SK-N-MC (cell line): ENCODE data around the gene RNF126.
A peak's percentile ranks its signal among the peaks of the same experiment; 100 is the strongest.

Experiments used
- DNase-seq: peaks from one replicate; pipeline ENCODE4 v3.0.0-alpha.2; 2011; ENCODE audit warnings: low read depth, low spot score
- H3K27ac ChIP-seq: fragments of 200-600 bp; sonication (generic); 2 replicates; pipeline ENCODE4 v1.5.1; 2016; ENCODE audit warnings: mixed run types
- H3K36me3 ChIP-seq: fragments of 200-600 bp; sonication (generic); 2 replicates; pipeline ENCODE4 v1.6.1; 2017; ENCODE audit warnings: antibody characterized with exemption, low read length, mixed read lengths; ENCODE audit not compliant: insufficient read depth
- H3K4me3 ChIP-seq: fragments of 200-600 bp; sonication (generic); 2 replicates; pipeline ENCODE4 v1.5.1; 2016
- H3K9ac ChIP-seq: fragments of 200-600 bp; sonication (generic); 2 replicates; pipeline ENCODE4 v1.8.0; 2017; ENCODE audit warnings: mixed run types, mixed read lengths; ENCODE audit not compliant: insufficient read length
- H3K9me3 ChIP-seq: fragments of 200-600 bp; sonication (generic); 2 replicates; pipeline ENCODE4 v1.6.1; 2017; ENCODE audit warnings: low read depth, mild to moderate bottlenecking, antibody characterized with exemption, low read length, moderate library complexity, mixed read lengths
- EZH2 ChIP-seq: fragments of 200-600 bp; sonication (generic); IDR thresholded peaks from one replicate; pipeline ENCODE4 v1.6.1; 2017; ENCODE audit warnings: antibody characterized with exemption
- FOXP2 ChIP-seq: optimal IDR thresholded peaks from 2 replicates; pipeline ENCODE3; 2011; ENCODE audit warnings: mild to moderate bottlenecking, moderate library complexity; ENCODE audit not compliant: insufficient read depth; ENCODE audit errors: extremely low read length, control extremely low read depth
- POLR2AphosphoS5 ChIP-seq: IDR thresholded peaks from 2 replicates; pipeline ENCODE4 v1.6.1; 2012; ENCODE audit warnings: mild to moderate bottlenecking, low read depth, low read length, borderline replicate concordance

Gene RNF126

GRCh38 chr19:662962-663681, at the start of gene RNF126:
TSS of gene RNF126 (minus strand) at chr19:663214. CDS start at chr19:663121, 93 bp downstream.
- TF ChIP-seq EZH2: no peak
- TF ChIP-seq FOXP2: peak; percentile 11
- TF ChIP-seq POLR2AphosphoS5: peak; percentile 66; the same call in 1 of the 2 replicates
- no peak for DNase-seq
- peak within 1 kb of the TSS; percentile 93 for H3K4me3 ChIP-seq
- peak within 1 kb of the TSS; percentile 98 for H3K9ac ChIP-seq
- H3K9me3 ChIP-seq: no peaks in the 10 kb centered on the region
- H3K36me3 ChIP-seq: no peaks in the 10 kb centered on the region; the same call in 1 of the 2 replicates
- peak within 1 kb of the TSS; percentile 81 for H3K27ac ChIP-seq

DNA sequence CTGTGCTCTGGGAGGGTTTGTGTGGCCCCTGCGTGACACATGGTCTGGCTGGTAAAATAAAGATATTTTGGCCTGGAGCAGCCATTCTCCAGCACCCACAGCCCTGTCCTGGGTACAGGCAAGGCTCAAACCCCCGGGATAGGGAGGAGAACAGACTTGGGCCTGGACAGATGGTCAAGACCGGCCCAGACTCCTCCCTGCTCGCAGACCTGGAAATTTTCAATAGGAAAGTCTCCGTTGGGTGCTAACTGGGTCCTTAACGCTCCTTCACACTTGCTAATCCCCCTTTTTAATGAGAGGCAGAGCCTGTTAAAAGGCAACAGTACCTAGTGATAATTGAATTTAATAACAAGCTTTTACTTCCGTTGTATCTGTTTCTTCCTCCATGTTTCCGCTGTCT, 48.2 kb upstream of the RNF126 start:
- H3K27ac ChIP-seq: peak overlapping the region; percentile 35
- peaks cover 4% of the 10 kb centered on the region; the same call in 1 of the 2 replicates for H3K36me3 ChIP-seq
- DNase-seq: no peak
- H3K4me3 ChIP-seq: no peak overlapping the region
- H3K9me3 ChIP-seq: no peaks in the 10 kb centered on the region
- TF ChIP-seq EZH2 (no peak), FOXP2 (no peak), POLR2AphosphoS5 (no peak)
- peak overlapping the region; percentile 33 for H3K9ac ChIP-seq

GRCh38 chr19:710767-711166, 47.8 kb upstream of the RNF126 start:
- no peak for DNase-seq
- H3K9me3 ChIP-seq: no peaks in the 10 kb centered on the region
- H3K27ac ChIP-seq: peak overlapping the region; percentile 35
- TF ChIP-seq FOXP2 (no peak), POLR2AphosphoS5 (no peak), EZH2 (no peak)
- H3K36me3 ChIP-seq: peaks cover 4% of the 10 kb centered on the region; the same call in 1 of the 2 replicates
- no peak overlapping the region for H3K4me3 ChIP-seq
- peak overlapping the region; percentile 33 for H3K9ac ChIP-seq

DNA sequence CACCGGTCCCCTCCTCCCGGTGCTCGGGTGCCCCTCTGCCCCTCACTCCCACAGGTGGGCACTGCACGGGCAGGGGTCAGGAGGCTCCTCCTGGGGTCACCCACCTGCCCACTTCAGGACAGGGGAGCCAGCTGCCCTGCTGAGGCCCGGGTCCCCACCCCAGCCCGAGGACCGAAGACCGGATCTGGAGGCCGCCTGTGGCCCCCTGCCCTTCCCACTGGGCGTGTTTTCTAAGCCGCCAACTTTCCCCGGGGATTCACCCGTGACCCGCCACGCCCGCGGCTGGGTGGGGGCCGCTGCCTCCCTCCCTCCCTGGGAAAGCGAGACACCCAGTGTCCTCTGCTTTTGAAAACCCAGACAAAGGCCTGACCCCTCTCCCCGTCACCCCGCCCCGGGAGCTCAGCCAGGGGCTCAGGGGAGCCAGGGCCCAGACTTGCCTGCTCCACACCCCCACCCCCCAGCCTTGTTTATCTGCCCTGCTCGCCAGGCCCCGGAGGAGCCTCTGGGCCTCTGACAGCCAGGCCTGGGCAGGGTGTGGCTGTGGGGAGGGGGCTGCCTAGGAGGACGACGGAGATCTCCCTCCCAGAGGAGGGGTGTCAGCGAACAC, 47.1 kb upstream of the RNF126 start:
- no peaks in the 10 kb centered on the region for H3K36me3 ChIP-seq
- no peak for DNase-seq
- peak overlapping the region; percentile 85 for H3K4me3 ChIP-seq
- H3K27ac ChIP-seq: no peak overlapping the region
- peak overlapping the region; percentile 81 for H3K9ac ChIP-seq
- no peaks in the 10 kb centered on the region for H3K9me3 ChIP-seq
- TF ChIP-seq FOXP2 (no peak), POLR2AphosphoS5 (no peak), EZH2 (no peak)

DNA sequence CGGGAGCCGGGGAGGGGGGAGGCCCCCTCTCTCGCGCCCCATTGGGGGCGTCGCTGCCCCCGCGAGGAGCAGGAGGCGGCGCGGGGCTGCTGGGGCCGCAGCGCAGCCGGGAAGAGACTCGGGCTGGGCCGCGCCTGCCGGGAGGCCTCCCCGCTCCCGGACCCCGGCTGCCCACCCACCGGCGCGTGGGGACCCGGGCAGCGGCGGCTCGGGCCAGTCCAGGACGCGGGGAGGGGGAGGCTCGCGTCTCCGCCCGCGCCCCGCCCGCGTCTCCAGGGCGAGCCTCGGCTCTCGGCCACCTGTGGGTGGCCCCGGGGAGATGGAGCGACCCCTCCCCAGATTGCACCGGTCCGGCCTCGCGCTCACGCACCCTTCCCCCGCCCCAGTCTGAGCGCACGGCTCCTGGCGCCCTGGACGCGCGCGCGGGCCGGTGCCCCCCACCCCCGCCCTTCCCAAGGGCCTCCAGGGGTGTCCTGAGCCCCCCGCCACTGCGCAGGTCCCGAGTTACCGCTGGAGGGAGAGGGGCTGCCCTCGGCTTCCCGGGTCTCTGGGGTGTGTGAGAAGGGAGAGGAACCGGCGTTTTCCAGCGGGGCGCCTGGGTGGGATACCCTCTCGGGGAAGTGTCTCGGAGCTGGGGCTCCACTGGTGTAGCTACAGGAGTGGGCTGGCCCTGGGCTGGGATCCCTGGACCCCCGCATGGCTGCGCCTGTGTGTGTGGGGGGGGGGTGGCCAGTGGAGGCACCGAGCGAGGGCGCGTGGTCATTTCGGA, 46.4 kb upstream of the RNF126 start:
- Histone ChIP-seq H3K9ac (peak overlapping the region; percentile 81), H3K36me3 (no peaks in the 10 kb centered on the region), H3K27ac (no peak overlapping the region), H3K4me3 (peak overlapping the region; percentile 85), H3K9me3 (no peaks in the 10 kb centered on the region)
- TF ChIP-seq EZH2 (no peak), FOXP2 (no peak), POLR2AphosphoS5 (no peak)
- no peak for DNase-seq

GRCh38 chr19:708154-709143, 45.4 kb upstream of the RNF126 start, which contains the start of gene PALM:
TSS of gene PALM (plus strand) at chr19:708935. CDS start at chr19:709147, 212 bp downstream.
- peak within 1 kb of the TSS; percentile 85 for H3K4me3 ChIP-seq
- H3K27ac ChIP-seq: peak within 1 kb of the TSS; percentile 68
- no peaks in the 10 kb centered on the region for H3K9me3 ChIP-seq
- DNase-seq: no peak
- no peak for TF ChIP-seq POLR2AphosphoS5
- TF ChIP-seq EZH2: no peak
- no peak for TF ChIP-seq FOXP2
- no peaks in the 10 kb centered on the region for H3K36me3 ChIP-seq
- peak within 1 kb of the TSS; percentile 81 for H3K9ac ChIP-seq

- Histone ChIP-seq H3K9me3 (no peaks in the 10 kb centered on the region), H3K36me3 (no peaks in the 10 kb centered on the region), H3K27ac (no peak overlapping the region), H3K9ac (no peak overlapping the region), H3K4me3 (no peak overlapping the region)
- DNase-seq: no peak
- TF ChIP-seq EZH2: no peak
- TF ChIP-seq POLR2AphosphoS5: no peak
- TF ChIP-seq FOXP2: no peak
Observed at GRCh38 chr19:704447-704741, 41.4 kb upstream of the RNF126 start.
